Measurements from ENCODE around the gene PASK. TPM values are rescaled to one million over a fixed set of nuclear protein-coding genes. Genes with fewer than 3 reads are reported as not detected.

Gene PASK
- total and polyA plus RNA-seq, 2 experiments from 2014 or later: 7.0 to 11.9 TPM

DNA sequence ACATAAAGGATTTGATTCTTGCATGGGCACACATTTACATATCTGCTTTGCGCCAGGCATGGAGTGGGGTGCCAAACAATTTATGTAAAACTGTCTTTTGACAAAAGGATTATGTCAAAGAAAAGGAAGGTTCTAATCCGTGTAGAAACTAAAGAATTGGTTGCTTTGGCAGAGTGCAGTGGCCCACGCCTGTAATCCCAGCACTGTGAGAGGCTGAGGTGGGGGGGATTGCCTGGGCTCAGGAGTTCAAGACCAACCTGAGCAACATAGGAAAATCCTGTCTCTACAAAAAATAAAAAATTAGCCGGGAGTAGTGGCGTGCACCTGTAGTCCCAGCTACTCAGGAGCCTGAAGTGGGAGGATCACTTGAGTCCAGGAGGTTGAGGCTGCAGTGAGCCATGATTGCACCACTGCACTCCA is 46.1 kb downstream of the PASK start:
- Histone ChIP-seq H3K36me3 (peaks cover 9% of the 10 kb centered on the region), H3K9me3 (ENCODE audit: low read depth) (no peaks in the 10 kb centered on the region), H3K27me3 (no peaks in the 10 kb centered on the region), H3K4me1 (ENCODE audit: low read depth) (peaks cover 12% of the 10 kb centered on the region), H3K27ac (peak overlapping the region; percentile 94), H3K4me3 (peak overlapping the region; percentile 93)
- no peak for DNase-seq (ENCODE audit: low read depth in 1 of 2, low spot score in 1 of 2)
- TF ChIP-seq, protein P1, sequence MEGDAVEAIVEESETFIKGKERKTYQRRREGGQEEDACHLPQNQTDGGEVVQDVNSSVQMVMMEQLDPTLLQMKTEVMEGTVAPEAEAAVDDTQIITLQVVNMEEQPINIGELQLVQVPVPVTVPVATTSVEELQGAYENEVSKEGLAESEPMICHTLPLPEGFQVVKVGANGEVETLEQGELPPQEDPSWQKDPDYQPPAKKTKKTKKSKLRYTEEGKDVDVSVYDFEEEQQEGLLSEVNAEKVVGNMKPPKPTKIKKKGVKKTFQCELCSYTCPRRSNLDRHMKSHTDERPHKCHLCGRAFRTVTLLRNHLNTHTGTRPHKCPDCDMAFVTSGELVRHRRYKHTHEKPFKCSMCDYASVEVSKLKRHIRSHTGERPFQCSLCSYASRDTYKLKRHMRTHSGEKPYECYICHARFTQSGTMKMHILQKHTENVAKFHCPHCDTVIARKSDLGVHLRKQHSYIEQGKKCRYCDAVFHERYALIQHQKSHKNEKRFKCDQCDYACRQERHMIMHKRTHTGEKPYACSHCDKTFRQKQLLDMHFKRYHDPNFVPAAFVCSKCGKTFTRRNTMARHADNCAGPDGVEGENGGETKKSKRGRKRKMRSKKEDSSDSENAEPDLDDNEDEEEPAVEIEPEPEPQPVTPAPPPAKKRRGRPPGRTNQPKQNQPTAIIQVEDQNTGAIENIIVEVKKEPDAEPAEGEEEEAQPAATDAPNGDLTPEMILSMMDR (IDR thresholded peaks at IDR 0.05; ENCODE audit: low read depth, low read length): no peak

DNA sequence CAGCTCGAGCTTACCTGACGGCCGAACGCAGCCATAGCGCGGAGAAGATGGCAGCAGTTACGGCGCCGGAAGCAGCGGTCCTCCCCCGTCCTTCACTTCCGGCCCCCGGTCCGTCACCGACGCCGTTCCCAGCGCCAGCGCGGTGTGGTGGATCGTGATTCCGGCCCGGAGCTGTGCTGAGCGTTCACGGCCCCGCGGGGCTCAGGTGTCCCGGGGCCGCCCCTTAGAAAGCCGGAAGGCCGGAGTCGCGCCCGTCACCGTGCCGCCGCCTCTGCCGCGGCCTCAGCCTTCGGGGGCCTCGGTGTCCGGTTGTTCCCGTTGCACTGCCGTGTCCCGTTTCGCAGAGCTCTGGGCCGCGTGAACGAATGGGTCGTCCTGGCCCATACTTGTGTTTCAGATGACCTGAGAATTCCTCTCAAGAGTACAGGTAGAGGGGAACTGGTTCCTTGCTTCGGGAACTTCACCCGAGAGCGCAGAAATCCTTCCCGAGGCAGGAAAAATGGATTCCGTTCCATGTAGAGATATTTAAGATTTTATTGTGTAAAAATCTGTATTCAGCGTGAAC is 47.0 kb downstream of the PASK start, which contains the start of gene MTERF4:
MTERF4 (minus strand) TSS at position 49 of the 565 bp plus-strand sequence; CDS start at position 35, 14 bp downstream.
- H3K36me3 ChIP-seq: peaks cover 9% of the 10 kb centered on the region
- H3K9me3 ChIP-seq (ENCODE audit: low read depth): no peaks in the 10 kb centered on the region
- TF ChIP-seq, protein P1 (IDR thresholded peaks at IDR 0.05; ENCODE audit: low read depth, low read length): no peak
- H3K27ac ChIP-seq: peak within 1 kb of the TSS; percentile 94
- H3K4me1 ChIP-seq (ENCODE audit: low read depth): peaks cover 12% of the 10 kb centered on the region
- peak within 1 kb of the TSS; percentile 93 for H3K4me3 ChIP-seq
- no peaks in the 10 kb centered on the region for H3K27me3 ChIP-seq
- peak; percentile 85 to 94 for DNase-seq (ENCODE audit: low read depth in 1 of 2, low spot score in 1 of 2)

DNA sequence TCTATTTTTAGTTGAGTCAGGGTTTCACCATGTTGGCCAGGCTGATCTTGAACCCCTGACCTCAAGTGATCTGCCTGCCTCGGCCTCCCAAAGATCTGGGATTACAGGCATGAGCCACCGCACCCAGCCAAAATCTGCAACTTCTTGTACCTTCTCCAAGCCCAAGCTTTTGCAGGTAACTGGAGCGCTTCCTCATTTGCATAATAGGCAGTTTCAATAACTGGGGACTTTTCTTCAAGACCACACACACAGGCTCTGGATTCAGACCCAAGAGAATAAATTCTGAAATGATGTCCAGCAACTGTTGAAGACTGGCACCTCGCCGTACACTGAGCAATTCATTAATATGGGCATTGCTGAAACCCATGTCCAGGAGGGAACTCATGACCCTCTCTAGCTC is 50.0 kb downstream of the PASK start:
- TF ChIP-seq, protein P1 (IDR thresholded peaks at IDR 0.05; ENCODE audit: low read depth, low read length): no peak
- no peaks in the 10 kb centered on the region for H3K9me3 ChIP-seq (ENCODE audit: low read depth)
- no peak overlapping the region for H3K27ac ChIP-seq
- peaks cover 31% of the 10 kb centered on the region for H3K36me3 ChIP-seq
- H3K4me3 ChIP-seq: no peak overlapping the region
- H3K27me3 ChIP-seq: no peaks in the 10 kb centered on the region
- no peak for DNase-seq (ENCODE audit: low read depth in 1 of 2, low spot score in 1 of 2)
- H3K4me1 ChIP-seq (ENCODE audit: low read depth): peaks cover 7% of the 10 kb centered on the region

DNA sequence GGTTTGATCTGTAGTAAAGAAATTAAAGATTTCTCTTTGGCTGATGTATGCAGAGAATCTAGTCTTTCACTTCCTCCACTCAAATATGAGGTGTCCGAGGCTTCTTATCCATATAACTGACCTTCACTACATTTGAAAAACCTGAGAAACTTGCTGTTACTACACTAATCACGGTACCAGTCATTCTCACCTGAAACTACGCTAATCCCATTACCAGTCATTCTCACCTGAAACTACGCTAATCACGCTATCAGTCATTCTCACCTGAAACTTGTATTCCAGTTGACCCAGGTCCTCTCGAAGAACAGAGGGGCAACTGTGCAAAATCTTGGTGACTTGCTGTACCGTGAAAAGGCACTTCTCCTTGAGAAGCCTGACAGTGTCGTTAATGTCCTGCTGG is 52.3 kb downstream of the PASK start:
- Histone ChIP-seq H3K9me3 (ENCODE audit: low read depth) (no peaks in the 10 kb centered on the region), H3K36me3 (peaks cover 42% of the 10 kb centered on the region), H3K4me3 (no peak overlapping the region), H3K4me1 (ENCODE audit: low read depth) (no peaks in the 10 kb centered on the region), H3K27ac (no peak overlapping the region), H3K27me3 (no peaks in the 10 kb centered on the region)
- DNase-seq (ENCODE audit: low read depth in 1 of 2, low spot score in 1 of 2): no peak
- TF ChIP-seq, protein P1 (IDR thresholded peaks at IDR 0.05; ENCODE audit: low read depth, low read length): no peak

DNA sequence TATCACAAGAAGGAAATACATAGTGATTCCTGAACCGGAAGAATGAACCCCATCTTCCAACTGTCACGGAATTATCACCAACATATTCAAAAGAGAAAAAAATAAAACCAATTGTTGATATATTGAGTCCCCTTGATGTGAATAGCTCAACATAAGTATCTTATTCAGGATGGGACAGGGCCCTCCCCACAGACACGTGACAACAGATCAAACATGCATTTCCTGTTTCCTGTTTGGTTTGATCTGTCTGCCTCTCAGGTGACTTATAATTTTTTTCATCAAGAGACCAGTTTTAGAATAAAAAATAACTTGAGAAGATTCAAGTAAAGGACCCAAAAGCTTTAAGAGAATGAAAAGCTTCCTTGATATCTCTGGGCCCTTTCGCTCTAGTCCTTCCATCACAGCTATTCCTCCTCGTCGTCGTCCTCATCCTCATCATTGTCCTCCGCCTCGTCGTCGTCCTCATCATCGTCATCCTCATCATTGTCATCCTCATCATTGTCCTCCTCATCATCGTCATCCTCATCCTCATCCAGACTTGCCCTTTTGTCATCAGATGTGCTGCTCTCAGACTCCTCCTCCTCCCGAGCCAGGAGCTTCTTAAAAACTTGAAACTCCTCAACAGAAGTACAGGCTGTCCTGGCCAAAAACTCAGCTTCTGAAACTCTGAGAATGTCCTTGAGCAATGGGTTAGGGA is 53.5 kb downstream of the PASK start:
- Histone ChIP-seq H3K36me3 (peaks cover 49% of the 10 kb centered on the region), H3K9me3 (ENCODE audit: low read depth) (no peaks in the 10 kb centered on the region), H3K4me1 (ENCODE audit: low read depth) (no peaks in the 10 kb centered on the region), H3K27ac (no peak overlapping the region), H3K27me3 (no peaks in the 10 kb centered on the region), H3K4me3 (no peak overlapping the region)
- DNase-seq (ENCODE audit: low read depth in 1 of 2, low spot score in 1 of 2): no peak
- TF ChIP-seq, protein P1 (IDR thresholded peaks at IDR 0.05; ENCODE audit: low read depth, low read length): no peak

Data from cardiac muscle cell (in vitro differentiated cells and primary cell).